CD14-positive monocyte (primary cell): ENCODE data around the gene USP1. TPM values are rescaled to one million over a fixed set of nuclear protein-coding genes. Genes with fewer than 3 reads are reported as not detected.

Source experiments
- DNase-seq, 3 donors: peaks; one replicate each; pipeline ENCODE4 v3.0.0-alpha.2; 2011 to 2022
- H2AFZ ChIP-seq: 2 replicates; pipeline ENCODE4 v1.6.0; 2012; ENCODE audit warnings: mild to moderate bottlenecking, low read depth, low read length, inconsistent platforms; ENCODE audit not compliant: insufficient read depth, poor library complexity, severe bottlenecking
- H3K27ac ChIP-seq, 2 donors: 1 replicate in 1 of 2; 2 replicates in 1 of 2; pipeline ENCODE4 v1.5.1; 2012 to 2013; ENCODE audit warnings: low read length in 2 of 2, control low read depth in 1 of 2, inconsistent platforms in 1 of 2, low read depth in 1 of 2, mild to moderate bottlenecking in 1 of 2
- H3K27me3 ChIP-seq, 2 donors: one replicate each; pipeline versions ENCODE4 v1.6.0 to v1.6.1; 2011 to 2013; ENCODE audit warnings: low read length in 2 of 2; ENCODE audit not compliant: control insufficient read depth in 2 of 2, insufficient read depth in 2 of 2
- H3K36me3 ChIP-seq, 2 donors: replicated peaks in 1 of 2; 1 replicate in 1 of 2; 2 replicates in 1 of 2; pipeline versions ENCODE4 v1.5.1 to v1.6.1; 2012 to 2013; ENCODE audit warnings: low read length in 2 of 2, control low read depth in 1 of 2, inconsistent platforms in 1 of 2, mild to moderate bottlenecking in 1 of 2; ENCODE audit not compliant: insufficient read depth in 2 of 2, control insufficient read depth in 1 of 2
- H3K4me1 ChIP-seq, 2 donors: 1 replicate in 1 of 2; 2 replicates in 1 of 2; pipeline versions ENCODE4 v1.5.1 to v1.6.1; 2012 to 2013; ENCODE audit warnings: low read length in 2 of 2, control low read depth in 1 of 2, inconsistent platforms in 1 of 2, mild to moderate bottlenecking in 1 of 2, moderate library complexity in 1 of 2; ENCODE audit not compliant: insufficient read depth in 2 of 2, control insufficient read depth in 1 of 2
- H3K4me2 ChIP-seq: replicated peaks from 2 replicates; pipeline ENCODE3; 2012; ENCODE audit warnings: low read length, moderate library complexity, mild to moderate bottlenecking; ENCODE audit not compliant: poor library complexity, severe bottlenecking; ENCODE audit errors: extremely low read depth
- H3K4me3 ChIP-seq, 3 experiments: fragments of 200-600 bp in 1 of 3; sonication (generic) in 1 of 3; replicated peaks in 1 of 3; 1 replicate in 2 of 3; 2 replicates in 1 of 3; pipeline ENCODE4 v1.5.1; 2011 to 2013; ENCODE audit warnings: low read length in 3 of 3, mild to moderate bottlenecking in 3 of 3, control low read depth in 2 of 3, low read depth in 2 of 3, inconsistent platforms in 1 of 3, moderate library complexity in 1 of 3
- H3K79me2 ChIP-seq: 2 replicates; pipeline ENCODE4 v1.6.0; 2012; ENCODE audit warnings: mild to moderate bottlenecking, control low read depth, inconsistent platforms, low read length, moderate library complexity; ENCODE audit not compliant: insufficient read depth
- H3K9ac ChIP-seq: 2 replicates; pipeline ENCODE4 v1.6.0; 2017; ENCODE audit warnings: low read length, mild to moderate bottlenecking; ENCODE audit not compliant: insufficient read depth, poor library complexity, severe bottlenecking
- H3K9me3 ChIP-seq, 2 donors: replicated peaks in 1 of 2; 1 replicate in 1 of 2; 2 replicates in 1 of 2; pipeline versions ENCODE4 v1.5.1 to v1.6.1; 2012 to 2013; ENCODE audit warnings: low read length in 2 of 2, control low read depth in 1 of 2; ENCODE audit not compliant: control insufficient read depth in 1 of 2, insufficient read depth in 1 of 2
- H4K20me1 ChIP-seq: 2 replicates; pipeline ENCODE4 v1.6.0; 2012; ENCODE audit warnings: mild to moderate bottlenecking, low read length, control low read depth, moderate library complexity; ENCODE audit not compliant: insufficient read depth
- H3K27ac Mint-ChIP-seq, 7 donors: one replicate each; pipeline ENCODE4 v1.8.0; 2020; ENCODE audit warnings: mild to moderate bottlenecking in 7 of 7, mixed read lengths in 7 of 7, moderate library complexity in 6 of 7, inconsistent platforms in 2 of 7
- H3K27me3 Mint-ChIP-seq, 3 donors: one replicate each; pipeline ENCODE4 v1.8.0; 2021 to 2022; ENCODE audit warnings: low read depth in 3 of 3, mild to moderate bottlenecking in 3 of 3, mixed read lengths in 3 of 3, moderate library complexity in 3 of 3, inconsistent platforms in 1 of 3
- H3K36me3 Mint-ChIP-seq, 2 donors: one replicate each; pipeline ENCODE4 v1.8.0; 2020; ENCODE audit warnings: mixed read lengths in 2 of 2, inconsistent platforms in 1 of 2, mild to moderate bottlenecking in 1 of 2
- H3K4me1 Mint-ChIP-seq: one replicate; pipeline ENCODE4 v1.8.0; 2020; ENCODE audit warnings: mild to moderate bottlenecking, mixed read lengths
- H3K4me3 Mint-ChIP-seq, 2 donors: one replicate each; pipeline ENCODE4 v1.8.0; 2020; ENCODE audit warnings: mild to moderate bottlenecking in 2 of 2, mixed read lengths in 2 of 2, moderate library complexity in 1 of 2
- H3K9me3 Mint-ChIP-seq, 7 donors: one replicate each; pipeline ENCODE4 v1.8.0; 2020 to 2022; ENCODE audit warnings: mixed read lengths in 7 of 7, mild to moderate bottlenecking in 6 of 7, moderate library complexity in 6 of 7, inconsistent platforms in 2 of 7
- CTCF ChIP-seq: fragments of 200-600 bp; IDR thresholded peaks from one replicate; pipeline ENCODE4 v1.8.0; 2022; ENCODE audit warnings: antibody characterized with exemption, mild to moderate bottlenecking
- WGBS: methylation state at CpG from one replicate; pipeline ENCODE4 v1.1.5; 2013; ENCODE audit warnings: missing lambda C conversion rate; ENCODE audit not compliant: insufficient coverage; 5-methylcytosine and 5-hydroxymethylcytosine counted together
- intact Hi-C, 2 donors: fragments of 100-400 bp; cut with micrococcal nuclease; formaldehyde crosslinking; loops; one replicate each; pipeline versions ENCODE4 v1.15.0 to v1.15.1; 2023
- polyA plus RNA-seq, 3 donors: library from polyadenylated mRNA; depleted of rRNA in 1 of 3; unstranded in 2 of 3; stranded (reverse) in 1 of 3; fragments of 300-500 nt in 2 of 3; fragments of >200 nt in 1 of 3; fragmentation: Illumina TruSeq in 2 of 3; gene quantifications; 1 replicate in 2 of 3; 2 replicates in 1 of 3; pipeline ENCODE4 v1.2.3, GENCODE V29; 2012 to 2021

The USP1 gene
- polyA plus RNA-seq, 3 donors, result 5.3 to 24.0 (median 13.6) TPM

- no peaks in the 10 kb centered on the region for H3K4me1 ChIP-seq
- H4K20me1 ChIP-seq, result no peaks in the 10 kb centered on the region
- intact Hi-C loops, result no loop called here
- no peaks in the 10 kb centered on the region for H3K27me3 ChIP-seq
- no peak overlapping the region for H3K27ac ChIP-seq
- H3K4me1 Mint-ChIP-seq, result no peaks in the 10 kb centered on the region
- H3K4me3 ChIP-seq, result no peak overlapping the region
- no peak overlapping the region for H3K27ac Mint-ChIP-seq
- H3K27me3 Mint-ChIP-seq, result peaks cover 0 to 3% (median 2%) of the 10 kb centered on the region in 3 donors
- H2AFZ ChIP-seq, result no peak overlapping the region
- no peaks in the 10 kb centered on the region for H3K9me3 ChIP-seq
- no peaks in the 10 kb centered on the region for H3K36me3 Mint-ChIP-seq
- 100% methylated on average over 1 of the region's 3 CpGs for WGBS
- H3K9ac ChIP-seq, result no peak overlapping the region
- H3K36me3 ChIP-seq, result no peaks in the 10 kb centered on the region
- no peaks in the 10 kb centered on the region for H3K79me2 ChIP-seq
- no peak overlapping the region for H3K4me2 ChIP-seq
- TF ChIP-seq CTCF, result no peak
- no peak for DNase-seq
- H3K9me3 Mint-ChIP-seq, result no peaks in the 10 kb centered on the region
- no peak overlapping the region for H3K4me3 Mint-ChIP-seq
Observed at GRCh38 chr1:62397301-62397700, 39.5 kb upstream of the USP1 start.

GRCh38 chr1:62398377-62398776 lies 38.5 kb upstream of the USP1 start:
- no peaks in the 10 kb centered on the region for H3K79me2 ChIP-seq
- no peak for TF ChIP-seq CTCF
- peaks cover 0 to 2% (median 1%) of the 10 kb centered on the region in 3 donors for H3K27me3 Mint-ChIP-seq
- H3K27ac Mint-ChIP-seq, result no peak overlapping the region
- H3K36me3 Mint-ChIP-seq, result no peaks in the 10 kb centered on the region
- intact Hi-C loops, result no loop called here
- no peaks in the 10 kb centered on the region for H3K4me1 ChIP-seq
- no peak overlapping the region for H3K4me3 Mint-ChIP-seq
- H3K4me2 ChIP-seq, result no peak overlapping the region
- H3K9ac ChIP-seq, result no peak overlapping the region
- H3K4me3 ChIP-seq, result no peak overlapping the region
- no peaks in the 10 kb centered on the region for H3K36me3 ChIP-seq
- no peaks in the 10 kb centered on the region for H3K4me1 Mint-ChIP-seq
- H4K20me1 ChIP-seq, result no peaks in the 10 kb centered on the region
- H2AFZ ChIP-seq, result no peak overlapping the region
- no peak for DNase-seq
- H3K27me3 ChIP-seq, result no peaks in the 10 kb centered on the region
- no peak overlapping the region for H3K27ac ChIP-seq
- H3K9me3 Mint-ChIP-seq, result no peaks in the 10 kb centered on the region
- no CpG with 5 or more reads among the region's 8 CpGs for WGBS
- H3K9me3 ChIP-seq, result no peaks in the 10 kb centered on the region
